HG03097 (cell line): ENCODE results near the gene EMC8.
"Not testable (repeated sequence)": the region's sequence is repeated elsewhere in the genome, so short reads cannot be mapped to it uniquely, and the experiment has no call there.

Experiments
- ATAC-seq: cut with Tn5 transposase; IDR thresholded peaks from one replicate; pipeline ENCODE4 v1.9.1; 2021; ENCODE audit not compliant: unreplicated experiment, low FRiP score

EMC8 gene

DNA sequence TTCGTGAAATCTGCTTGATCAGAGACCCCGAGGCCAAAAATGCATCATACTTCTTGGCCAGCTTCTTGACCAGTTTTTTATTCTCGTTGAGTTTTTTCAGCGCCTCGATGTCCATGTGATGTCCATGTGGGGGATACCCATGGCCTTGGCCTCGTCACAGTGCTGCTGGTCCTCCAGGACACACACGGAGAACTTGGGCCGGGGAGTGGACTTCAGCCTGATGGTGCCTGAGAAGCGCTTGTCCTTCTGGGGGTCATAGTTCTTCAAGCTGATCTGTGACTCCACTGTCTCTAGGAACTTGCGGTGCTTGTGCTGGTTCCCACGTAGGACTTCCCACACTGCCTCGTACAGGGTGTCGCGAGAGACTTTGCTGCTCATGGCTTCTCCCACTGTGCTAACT is 16.8 kb upstream of the EMC8 start:
- no peak for ATAC-seq

DNA sequence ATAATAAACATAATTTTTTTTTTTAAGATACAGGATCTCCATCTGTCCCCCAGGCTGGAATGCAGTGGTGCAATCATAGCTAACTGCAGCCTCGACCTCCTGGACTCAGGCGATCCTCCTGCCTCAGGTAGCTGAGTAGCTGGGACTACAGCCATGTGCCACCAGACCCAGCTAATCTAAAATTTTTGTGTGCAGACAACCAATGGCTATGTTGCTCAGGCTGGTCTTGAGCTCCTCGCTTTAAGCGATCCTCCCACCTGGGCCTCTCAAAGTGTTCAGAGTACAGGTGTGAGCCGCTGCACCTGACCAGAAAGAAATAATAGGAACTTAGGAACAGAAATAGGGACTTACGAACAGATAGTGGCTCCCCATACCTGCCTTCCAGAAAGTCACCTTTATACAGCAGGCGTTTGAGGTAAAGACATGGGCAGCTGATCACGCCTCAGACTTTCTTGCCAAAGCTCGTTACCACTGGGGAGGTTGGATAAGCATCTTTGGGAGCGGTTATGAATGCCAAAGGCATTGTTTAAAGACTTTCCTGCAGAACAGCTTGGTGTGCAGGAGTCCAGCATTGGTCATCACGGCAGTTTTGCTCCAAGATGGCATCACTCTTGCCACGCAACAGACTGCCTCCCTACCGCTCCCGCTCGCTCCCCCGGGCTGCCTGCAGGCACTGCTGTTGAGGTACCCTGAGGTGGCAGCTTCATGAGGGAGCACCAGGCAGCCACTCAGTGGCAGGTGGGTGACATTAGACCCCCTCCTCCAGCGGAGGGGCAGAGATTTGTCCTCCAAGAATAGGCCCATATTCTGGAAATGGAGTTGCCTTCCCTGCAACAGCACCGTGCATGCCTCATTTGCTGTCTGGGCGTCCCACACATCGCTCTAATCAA is 13.7 kb upstream of the EMC8 start:
- ATAC-seq, result no peak

DNA sequence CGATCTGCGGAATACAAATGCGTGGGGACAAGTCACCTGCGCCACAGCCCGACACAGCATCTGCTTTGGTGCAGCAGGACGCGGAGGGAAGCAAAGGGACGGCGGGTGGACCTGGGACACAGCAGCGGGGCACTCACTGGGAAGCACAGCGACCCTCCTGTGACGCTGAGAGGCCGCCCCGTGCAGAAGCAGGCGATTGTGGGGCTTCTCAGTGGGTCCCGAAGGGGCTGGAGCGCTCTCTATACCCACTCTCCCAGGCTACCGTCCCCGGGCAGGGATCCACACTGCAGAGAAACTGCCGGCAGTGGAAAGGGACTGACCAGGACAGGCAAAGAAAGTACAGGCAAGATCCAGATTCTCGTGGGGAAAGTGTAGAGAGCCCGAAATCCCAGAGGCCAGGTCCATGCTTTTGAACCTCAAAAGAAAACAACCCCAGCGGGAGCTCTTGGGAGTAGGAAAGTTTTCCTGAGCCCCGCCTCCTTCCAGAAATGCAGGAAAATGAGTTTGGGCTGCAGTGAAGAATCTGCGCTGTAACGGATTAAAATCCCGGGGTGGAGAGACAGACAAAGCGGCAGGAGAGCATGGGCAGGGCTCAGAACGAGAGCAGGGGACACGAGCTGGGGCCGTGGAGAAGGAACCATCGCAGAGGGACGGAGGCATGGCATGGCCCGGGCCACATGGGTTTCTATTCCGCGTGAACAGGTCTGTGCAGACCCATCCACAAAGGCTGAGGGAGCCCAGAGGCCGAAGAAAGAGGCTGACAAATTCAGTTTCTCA is 12.9 kb upstream of the EMC8 start:
- ATAC-seq, result no peak

DNA sequence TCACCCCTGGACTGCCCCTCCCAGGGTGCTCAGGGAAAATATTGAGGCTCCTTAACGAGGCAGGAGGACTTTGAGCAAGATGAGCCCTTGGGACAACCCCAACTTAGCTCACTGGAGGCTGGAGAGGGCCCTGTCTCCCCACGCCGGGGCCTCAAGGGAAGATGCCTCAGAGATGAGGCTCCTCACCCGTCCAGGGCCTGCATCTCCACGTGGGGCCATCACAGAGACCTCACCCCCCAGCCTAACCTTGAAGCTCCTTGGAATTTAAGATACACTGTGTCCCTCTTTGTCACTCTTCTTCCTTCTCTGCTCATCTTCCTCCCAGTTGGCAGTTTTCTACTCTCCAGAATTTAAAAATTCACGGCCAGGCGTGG is 11.4 kb upstream of the EMC8 start:
- ATAC-seq, result no peak

DNA sequence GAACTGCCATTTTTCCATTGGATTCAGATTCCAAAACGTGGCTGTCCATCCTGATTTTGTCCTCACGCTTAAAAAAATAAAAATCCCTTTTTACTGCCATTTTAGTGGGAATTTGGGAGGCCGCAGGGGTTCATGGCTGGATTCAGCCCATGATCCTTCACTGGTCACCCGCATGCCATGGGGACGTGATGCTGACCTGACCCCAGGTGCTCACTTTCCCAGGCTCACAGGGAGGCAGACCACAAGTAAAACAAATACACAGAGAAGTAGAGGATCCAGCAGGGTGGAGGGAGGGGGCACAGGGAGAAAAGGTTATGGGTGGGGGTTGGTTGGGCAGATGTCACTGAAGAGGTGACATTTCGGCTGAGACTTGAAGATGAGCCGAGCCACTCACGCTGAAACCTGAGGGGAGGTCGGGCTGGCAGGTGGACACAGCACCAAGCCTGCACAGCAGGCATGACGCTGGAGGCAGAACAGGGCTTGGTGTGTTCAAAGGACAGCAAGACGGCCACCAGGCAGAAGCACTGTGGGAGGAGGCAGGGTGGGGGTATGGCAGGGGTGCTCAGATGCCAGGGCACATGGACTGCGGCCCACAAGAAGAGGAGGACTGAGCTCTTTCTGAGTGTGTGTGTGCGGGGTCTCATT is 10.9 kb upstream of the EMC8 start:
- no peak for ATAC-seq

DNA sequence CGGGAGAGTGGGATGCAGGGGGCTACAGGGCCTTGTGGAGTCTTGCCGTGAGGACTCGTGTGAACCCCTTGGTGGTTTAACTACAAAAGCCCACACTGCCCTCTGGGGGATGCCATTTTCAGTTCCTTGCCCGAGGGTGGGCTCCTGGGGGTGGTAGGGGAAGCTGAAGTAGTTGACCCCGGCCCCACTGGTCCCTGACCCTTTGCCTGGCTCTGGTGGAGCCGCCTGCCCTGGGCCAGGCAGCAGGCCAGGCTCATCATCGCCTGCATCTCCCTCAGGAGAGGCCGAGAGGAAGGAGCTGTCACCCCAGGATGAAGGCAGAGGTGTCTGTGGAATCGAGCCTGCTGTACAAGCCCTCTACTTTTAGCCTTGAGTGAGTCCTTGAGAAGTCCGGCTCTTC is 10.3 kb upstream of the EMC8 start:
- no peak for ATAC-seq

DNA sequence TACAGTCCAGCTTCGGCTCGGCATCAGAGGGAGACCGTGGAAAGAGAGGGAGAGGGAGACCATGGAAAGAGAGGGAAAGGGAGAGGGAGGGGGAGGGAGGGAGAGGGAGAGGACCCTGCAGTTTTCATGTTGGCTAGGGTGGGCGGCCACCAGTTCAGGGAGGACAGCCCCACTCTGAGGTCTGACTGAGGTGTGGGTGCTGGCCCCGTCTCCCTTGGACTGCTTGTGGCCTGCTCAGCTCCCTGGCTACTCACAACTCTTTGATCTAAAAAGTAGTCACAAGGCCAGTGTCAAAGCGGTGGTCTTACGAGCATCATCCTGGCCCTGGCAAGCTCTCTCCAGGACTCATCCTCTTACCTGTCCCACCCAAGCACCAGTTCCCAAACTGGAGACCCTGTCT is 9.6 kb upstream of the EMC8 start:
- no peak for ATAC-seq

DNA sequence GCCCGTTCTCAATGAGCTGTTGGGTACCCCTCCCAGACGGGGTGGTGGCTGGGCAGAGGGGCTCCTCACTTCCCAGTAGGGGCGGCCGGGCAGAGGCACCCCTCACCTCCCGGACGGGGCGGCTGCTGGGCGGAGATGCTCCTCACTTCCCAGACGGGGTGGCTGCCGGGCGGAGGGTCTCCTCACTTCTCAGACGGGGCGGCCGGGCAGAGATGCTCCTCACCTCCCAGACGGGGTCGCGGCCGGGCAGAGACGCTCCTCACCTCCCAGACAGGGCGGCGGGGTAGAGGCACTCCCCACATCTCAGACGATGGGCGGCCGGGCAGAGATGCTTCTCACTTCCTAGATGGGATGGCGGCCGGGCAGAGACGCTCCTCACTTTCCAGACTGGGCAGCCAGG is 8.8 kb upstream of the EMC8 start:
- ATAC-seq, result not testable (repeated sequence)

DNA sequence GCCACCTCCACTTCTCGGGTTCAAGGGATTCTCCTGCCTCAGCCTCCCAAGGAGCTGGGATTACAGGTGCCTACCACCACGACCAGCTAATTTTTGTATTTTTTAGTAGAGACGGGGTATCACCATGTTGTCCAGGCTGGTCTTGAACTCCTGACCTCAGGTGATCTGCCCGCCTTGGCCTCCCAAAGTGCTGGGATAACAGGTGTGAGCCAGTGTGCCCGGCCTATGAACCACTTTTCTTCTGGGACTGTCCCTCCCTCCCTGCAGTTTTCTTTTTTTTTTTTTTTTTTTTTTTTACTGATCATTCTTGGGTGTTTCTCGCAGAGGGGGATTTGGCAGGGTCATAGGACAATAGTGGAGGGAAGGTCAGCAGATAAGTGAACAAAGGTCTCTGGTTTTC is 8.0 kb upstream of the EMC8 start:
- ATAC-seq, result not testable (repeated sequence)

DNA sequence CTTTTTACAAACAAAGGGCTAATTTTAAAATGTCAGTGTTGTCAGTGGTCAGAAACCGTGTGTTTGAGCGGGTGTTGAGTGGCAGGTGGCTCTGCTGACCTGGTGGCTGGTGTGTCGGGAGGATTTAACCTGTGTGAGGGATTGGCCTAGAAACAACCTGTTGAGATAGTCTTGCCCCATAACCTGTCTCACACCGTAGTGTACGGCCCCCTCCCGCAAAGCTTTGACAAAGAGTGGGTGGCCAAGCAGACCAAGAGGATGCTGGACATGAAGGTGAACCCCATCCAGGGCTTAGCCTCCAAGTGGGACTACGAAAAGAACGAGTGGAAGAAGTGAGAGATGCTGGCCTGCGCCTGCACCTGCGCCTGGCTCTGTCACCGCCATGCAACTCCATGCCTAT is 7.2 kb upstream of the EMC8 start:
- ATAC-seq, result no peak

DNA sequence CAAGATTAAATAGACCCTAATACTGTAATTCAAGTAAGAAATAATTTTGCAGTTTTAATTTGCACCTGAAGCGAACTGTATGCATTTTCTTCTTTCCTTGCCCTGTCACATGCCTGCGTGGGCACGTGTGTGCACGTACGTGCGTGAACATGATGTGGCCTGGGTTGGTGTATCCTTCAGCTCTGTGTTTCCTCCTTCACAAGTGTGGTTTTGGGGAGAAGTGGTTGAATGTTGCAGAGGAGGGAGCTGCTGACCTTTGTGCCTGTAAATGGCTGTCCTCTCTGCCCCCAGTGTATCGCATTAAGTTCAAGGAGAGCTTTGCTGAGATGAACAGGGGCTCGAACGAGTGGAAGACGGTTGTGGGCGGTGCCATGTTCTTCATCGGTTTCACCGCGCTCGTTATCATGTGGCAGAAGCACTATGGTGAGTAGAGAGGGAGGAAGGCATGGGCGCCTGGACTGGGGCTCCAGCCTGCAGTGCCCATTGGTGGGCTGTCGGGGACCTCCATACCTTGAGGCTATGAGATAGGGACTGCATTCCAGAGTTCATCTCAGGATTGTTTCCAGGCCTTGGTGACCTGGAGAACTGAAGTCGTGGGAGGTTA is 6.2 kb upstream of the EMC8 start:
- no peak for ATAC-seq

DNA sequence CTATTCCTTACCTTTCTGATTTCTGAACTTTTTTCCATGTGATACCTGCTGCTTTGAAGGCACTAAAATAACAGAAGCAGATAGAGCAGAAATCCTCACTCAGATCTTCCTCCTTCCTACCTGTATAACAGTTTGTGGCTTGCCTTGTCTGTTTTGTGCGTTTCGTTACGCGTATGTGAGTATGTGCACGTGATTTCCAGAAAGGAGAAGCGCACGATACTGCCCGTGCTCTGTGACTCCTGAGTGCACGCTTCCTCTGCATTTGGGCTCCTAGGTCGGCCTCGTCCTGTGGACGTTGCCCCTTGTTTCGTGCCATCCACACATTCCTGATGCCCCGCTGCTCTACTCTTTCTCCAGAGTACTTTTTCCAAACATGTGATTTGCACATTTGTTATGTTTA is 4.2 kb upstream of the EMC8 start:
- no peak for ATAC-seq

DNA sequence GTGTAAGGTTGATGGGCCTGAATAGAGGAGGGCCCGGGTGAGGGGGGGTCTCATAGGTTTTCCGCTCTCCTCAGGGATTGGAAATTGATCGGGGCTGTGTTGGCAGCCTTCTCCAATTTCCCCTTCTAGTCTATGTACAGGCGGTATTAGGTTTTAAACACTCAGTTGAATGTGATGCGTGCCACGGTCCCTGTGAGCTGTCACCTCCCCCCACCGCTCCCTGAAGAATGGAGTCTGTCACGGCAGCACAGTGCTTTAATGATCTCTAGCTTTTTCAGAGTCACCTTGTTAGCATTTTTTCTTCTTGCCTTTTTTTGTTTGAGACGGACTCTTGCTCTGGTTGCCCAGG is 951 bp upstream of the EMC8 start:
- no peak for ATAC-seq

DNA sequence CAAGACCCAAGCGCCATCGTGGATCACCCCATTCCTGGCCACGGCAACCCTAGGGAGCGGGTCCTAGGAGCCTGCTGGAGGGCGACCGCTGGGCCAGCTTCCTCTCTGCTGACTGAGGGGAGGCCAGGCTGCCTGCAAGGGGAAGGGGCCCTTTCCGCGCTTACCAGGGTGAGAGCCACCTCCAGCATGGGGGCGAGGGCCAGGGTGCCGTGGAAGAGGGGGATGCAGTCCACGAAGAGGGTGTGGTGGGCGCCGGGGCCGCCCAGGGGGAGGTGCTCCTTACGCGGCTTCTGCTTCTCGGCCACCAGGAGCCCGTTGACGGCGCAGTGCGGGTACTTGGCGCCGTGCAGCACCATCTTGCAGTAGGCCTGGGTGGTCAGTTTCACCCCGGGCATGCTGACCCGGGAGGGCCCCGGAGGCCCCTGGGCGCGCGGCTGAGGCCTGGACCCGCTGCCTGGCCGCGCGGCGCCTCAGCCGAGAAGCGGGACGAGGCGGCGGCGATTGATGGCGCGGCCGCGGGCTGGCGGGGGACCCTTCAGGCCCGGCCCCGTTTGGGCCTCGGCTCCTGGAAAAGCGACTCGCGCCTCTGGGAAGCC is 345 bp downstream of the EMC8 start:
- peak; percentile 12 for ATAC-seq

DNA sequence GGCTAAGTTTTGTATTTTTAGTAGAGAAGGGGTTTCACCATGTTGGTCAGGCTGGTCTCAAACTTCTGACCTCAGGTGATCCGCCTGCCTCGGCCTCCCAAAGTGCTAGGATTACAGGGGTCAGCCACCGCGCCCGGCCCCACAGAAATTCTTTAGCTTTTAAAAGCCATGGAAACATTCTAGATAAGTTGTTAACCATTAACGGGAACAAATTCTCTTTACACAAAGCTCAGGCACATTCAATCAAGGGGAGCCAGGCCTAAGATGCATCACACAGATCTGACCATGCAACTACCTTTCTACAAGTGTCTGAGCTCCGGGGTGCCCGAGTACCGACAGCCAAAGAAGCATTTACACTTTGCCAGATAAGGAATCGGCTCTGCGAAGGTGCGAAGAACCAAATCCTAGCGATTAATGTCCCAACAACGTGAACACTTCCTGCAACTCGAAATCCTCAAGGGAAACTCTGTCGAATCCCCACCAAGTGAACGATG is 1.0 kb downstream of the EMC8 start:
- ATAC-seq, result no peak

DNA sequence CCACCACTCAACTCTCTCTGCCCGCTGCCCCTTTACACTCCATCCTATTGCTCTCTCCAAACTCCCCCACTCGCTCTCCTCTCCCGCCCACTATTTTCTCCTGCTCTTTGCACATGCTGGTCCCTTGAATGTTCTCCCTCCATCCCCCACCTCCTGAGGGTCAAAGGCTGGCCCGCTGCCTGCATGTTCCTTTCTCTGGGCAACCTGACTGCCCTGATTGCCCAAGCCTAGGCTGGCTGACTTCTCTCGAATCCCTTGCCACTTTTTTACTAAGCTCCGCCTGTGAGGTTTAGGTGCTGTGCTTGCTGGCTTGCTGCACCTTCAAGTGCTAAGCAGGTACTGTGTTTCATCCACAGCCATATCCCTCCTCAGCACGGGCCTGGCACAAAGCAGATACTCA is 2.7 kb downstream of the EMC8 start:
- no peak for ATAC-seq

DNA sequence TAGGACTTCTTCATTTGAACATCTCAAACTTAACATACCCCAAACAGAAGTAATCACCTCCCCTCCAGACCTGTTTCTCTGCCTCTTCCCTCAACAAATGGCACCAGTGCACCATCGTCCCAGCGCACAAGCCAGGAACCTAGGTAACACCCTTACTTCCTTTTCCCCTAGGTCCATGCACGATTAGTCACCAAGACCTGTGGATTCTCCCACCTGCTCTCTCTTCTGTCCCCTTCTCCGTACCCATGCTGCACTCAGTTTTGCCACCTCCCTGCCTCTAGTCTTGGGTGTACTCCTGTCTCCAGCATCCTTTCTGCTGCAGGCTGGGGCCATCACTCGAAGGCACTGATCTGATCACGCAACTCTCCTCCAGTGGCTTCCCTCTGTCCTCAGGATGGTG is 3.2 kb downstream of the EMC8 start:
- no peak for ATAC-seq

DNA sequence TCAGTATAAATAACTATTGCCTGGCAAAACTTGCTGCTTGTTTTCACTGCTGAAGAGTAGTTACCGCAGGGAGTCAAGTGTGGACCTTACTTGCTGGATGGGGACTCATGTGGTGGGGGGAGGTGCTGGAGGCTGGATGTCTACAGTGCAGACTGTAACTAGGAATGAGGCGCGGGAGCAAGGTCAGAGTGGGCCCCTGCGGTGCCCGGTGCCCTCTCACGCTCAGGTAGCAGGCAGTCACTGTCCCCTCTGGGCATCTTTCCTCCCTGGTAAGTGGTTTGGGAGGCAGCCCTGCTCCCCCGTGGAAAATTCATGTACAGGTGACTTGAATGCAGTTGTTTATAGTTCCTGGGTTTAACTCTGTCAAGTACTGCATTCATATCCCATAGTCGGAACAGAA is 4.6 kb downstream of the EMC8 start:
- no peak for ATAC-seq

DNA sequence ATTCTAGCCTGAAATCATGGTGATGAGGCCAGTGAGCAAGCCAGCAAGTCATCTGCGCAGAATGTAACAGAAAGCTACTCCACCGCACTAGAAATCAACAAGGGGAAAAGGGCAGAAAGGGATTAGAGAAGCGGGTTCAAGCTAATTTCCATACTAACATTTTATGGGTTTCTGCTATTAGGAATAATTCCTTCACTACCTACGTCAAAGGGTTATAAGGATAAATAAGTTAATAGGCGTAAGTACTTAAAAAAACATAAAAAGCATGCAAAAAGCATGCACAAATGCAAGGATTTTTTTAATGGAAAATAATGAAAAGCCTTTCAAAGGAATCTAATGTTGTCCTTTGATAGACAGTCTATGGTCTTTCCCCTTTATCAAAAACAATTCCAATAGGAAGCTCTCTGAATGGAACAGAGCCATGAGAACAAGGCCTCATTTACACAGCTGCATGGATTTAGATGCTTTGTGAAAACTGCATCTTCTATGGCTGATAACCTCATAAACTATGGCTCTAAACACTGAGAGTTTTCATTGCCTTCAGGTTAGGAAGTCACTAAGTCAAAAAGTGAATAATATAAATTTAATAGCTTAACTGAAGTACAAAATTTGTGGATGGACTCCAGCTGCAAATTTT is 5.6 kb downstream of the EMC8 start:
- no peak for ATAC-seq

DNA sequence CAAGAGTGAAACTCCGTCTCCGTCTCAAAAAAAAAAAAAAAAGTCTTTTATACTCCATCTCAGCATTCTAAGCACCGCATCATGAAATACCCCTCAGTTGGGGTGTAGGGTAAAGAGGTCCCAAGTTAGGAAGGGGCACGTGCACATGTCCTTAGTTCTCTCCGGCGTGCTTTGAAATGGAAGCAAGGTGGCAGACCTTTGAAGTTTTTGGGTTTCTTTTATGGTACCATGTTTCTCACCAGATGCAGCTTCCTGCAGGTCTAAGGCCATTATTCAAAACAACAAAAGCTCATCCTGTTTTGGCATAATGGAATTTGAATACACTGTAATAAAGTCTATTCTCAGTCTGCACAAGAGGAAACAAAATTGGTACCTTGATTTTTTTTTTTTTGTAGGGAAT is 9.6 kb downstream of the EMC8 start:
- ATAC-seq, result no peak
